SK-N-SH treated with all-trans-retinoic acid at 6 μM for 48 hours (cell line): Measurements from ENCODE around the gene CYP4V2.

Experiments used
- ATAC-seq: fragments of 200-7000 bp; cut with Tn5 transposase; 3 replicates; pipeline ENCODE4 v1.9.1; 2020; ENCODE audit warnings: mild to moderate bottlenecking, moderate library complexity
- ARNTL ChIP-seq: fragments of 450-650 bp; formaldehyde crosslinking; IDR thresholded peaks from 2 replicates; pipeline ENCODE4 v1.5.0; 2020; ENCODE audit warnings: low read depth, mild to moderate bottlenecking, moderate library complexity, borderline replicate concordance
- GLIS3 ChIP-seq: fragments of 250-450 bp; sonication (Bioruptor Pico); IDR thresholded peaks from 2 replicates; pipeline ENCODE4 v1.5.0; 2020; ENCODE audit warnings: mild to moderate bottlenecking, moderate library complexity
- ISL1 ChIP-seq: fragments of 250-450 bp; sonication (Bioruptor Pico); IDR thresholded peaks from 2 replicates; pipeline ENCODE4 v2.1.2; 2022; ENCODE audit warnings: mild to moderate bottlenecking, moderate library complexity
- OSR1 ChIP-seq: fragments of 250-450 bp; sonication (Bioruptor Pico); IDR thresholded peaks from 2 replicates; pipeline ENCODE4 v1.8.0; 2022; ENCODE audit warnings: moderate library complexity, mild to moderate bottlenecking, inconsistent platforms
- PATZ1 ChIP-seq: fragments of 250-450 bp; sonication (Bioruptor Pico); IDR thresholded peaks from 2 replicates; pipeline ENCODE4 v1.8.0; 2020; ENCODE audit warnings: mild to moderate bottlenecking, moderate library complexity, borderline replicate concordance
- PPARA ChIP-seq: fragments of 250-450 bp; sonication (Bioruptor Pico); IDR thresholded peaks from 2 replicates; pipeline ENCODE4 v1.5.0; 2020; ENCODE audit warnings: mild to moderate bottlenecking, borderline replicate concordance
- TCF4 ChIP-seq: fragments of 250-450 bp; sonication (Bioruptor Pico); IDR thresholded peaks from 2 replicates; pipeline ENCODE4 v1.8.0; 2021; ENCODE audit warnings: mild to moderate bottlenecking, moderate library complexity, borderline replicate concordance
- TOX ChIP-seq: fragments of 250-450 bp; sonication (Bioruptor Pico); IDR thresholded peaks from 2 replicates; pipeline ENCODE4 v1.8.0; 2021; ENCODE audit warnings: mild to moderate bottlenecking, moderate library complexity, borderline replicate concordance
- ZC3H10 ChIP-seq: fragments of 250-450 bp; sonication (Bioruptor Pico); IDR thresholded peaks from 2 replicates; pipeline ENCODE4 v1.5.1; 2021; ENCODE audit warnings: mild to moderate bottlenecking, moderate library complexity
- ZNF565 ChIP-seq: fragments of 450-650 bp; formaldehyde crosslinking; conservative IDR thresholded peaks from 2 replicates; pipeline ENCODE4 v1.5.0; 2020; ENCODE audit warnings: low read depth, mild to moderate bottlenecking, moderate library complexity
- ZNF70 ChIP-seq: fragments of 450-650 bp; formaldehyde crosslinking; IDR thresholded peaks from 2 replicates; pipeline ENCODE4 v1.5.0; 2020; ENCODE audit warnings: mild to moderate bottlenecking, moderate library complexity
- ZNF8 ChIP-seq: fragments of 450-650 bp; formaldehyde crosslinking; IDR thresholded peaks from 2 replicates; pipeline ENCODE4 v1.5.0; 2020; ENCODE audit warnings: mild to moderate bottlenecking, moderate library complexity
- TF ChIP-seq, protein P1 (sequence below): fragments of 250-450 bp; sonication (Bioruptor Pico); IDR thresholded peaks from 2 replicates; pipeline ENCODE4 v1.5.1; 2021; ENCODE audit warnings: mild to moderate bottlenecking, moderate library complexity
- TF ChIP-seq, protein P2 (sequence below): fragments of 250-450 bp; sonication (Bioruptor Pico); IDR thresholded peaks from 2 replicates; pipeline ENCODE4 v1.5.1; 2020; ENCODE audit warnings: low read depth, mild to moderate bottlenecking, moderate library complexity
- TF ChIP-seq, protein P3 (sequence below): fragments of 250-450 bp; sonication (Bioruptor Pico); IDR thresholded peaks from 2 replicates; pipeline ENCODE4 v1.5.0; 2020; ENCODE audit warnings: mild to moderate bottlenecking, moderate library complexity

Gene CYP4V2

GRCh38 chr4:186169333-186169944, 21.9 kb upstream of the CYP4V2 start (continued):
- TF ChIP-seq ZNF8 (CRISPR knock-in tag) (no peak), GLIS3 (no peak), ZNF565 (CRISPR knock-in tag) (no peak), PATZ1 (CRISPR knock-in tag) (no peak), ZNF70 (no peak), TCF4 (CRISPR knock-in tag) (no peak), OSR1 (CRISPR knock-in tag) (no peak)

DNA sequence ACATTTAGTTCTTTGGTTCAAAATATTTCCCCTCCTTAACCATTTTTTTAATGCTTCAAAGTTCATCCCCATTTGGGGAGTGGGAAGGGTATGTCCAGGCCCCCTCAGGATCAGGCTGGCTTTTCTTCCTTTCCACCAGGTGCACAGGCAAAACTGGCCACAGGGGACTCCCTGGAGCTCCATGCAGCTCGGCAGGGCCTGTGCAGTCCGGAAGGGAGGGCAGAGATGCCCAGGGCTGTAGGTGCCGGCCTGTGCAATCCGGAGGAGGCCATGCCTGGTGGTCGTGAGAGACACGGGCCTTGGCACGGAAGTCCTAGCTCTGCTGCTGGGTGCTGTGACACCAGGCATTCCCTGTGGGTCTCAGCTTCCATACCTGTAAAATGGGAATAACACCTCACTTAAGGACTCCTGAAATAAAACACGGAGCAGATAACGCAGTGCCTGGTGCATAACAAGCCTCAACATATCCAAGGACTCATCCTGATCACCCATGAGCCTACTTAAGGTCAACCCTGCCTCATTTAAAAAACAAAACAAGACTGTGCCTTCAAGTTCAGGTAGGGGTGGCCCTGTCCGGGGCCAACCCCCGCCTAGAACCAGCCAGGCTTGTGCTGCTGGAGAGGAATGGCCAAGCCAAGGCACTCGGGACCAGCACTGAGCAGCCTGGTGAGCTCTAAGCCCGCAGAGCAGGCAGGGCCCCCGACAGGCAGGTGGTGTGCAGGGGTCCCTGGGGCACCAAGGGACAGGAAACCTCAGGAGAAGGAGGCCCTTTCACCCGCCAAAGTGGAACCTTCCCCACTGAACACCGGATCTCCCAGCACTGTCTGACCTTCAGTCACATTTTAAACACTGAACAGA, 21.2 kb upstream of the CYP4V2 start:
- ATAC-seq = peak; percentile 49; the same call in 2 of the 3 replicates
- TF ChIP-seq, protein P1, sequence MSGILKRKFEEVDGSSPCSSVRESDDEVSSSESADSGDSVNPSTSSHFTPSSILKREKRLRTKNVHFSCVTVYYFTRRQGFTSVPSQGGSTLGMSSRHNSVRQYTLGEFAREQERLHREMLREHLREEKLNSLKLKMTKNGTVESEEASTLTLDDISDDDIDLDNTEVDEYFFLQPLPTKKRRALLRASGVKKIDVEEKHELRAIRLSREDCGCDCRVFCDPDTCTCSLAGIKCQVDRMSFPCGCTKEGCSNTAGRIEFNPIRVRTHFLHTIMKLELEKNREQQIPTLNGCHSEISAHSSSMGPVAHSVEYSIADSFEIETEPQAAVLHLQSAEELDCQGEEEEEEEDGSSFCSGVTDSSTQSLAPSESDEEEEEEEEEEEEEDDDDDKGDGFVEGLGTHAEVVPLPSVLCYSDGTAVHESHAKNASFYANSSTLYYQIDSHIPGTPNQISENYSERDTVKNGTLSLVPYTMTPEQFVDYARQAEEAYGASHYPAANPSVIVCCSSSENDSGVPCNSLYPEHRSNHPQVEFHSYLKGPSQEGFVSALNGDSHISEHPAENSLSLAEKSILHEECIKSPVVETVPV (CRISPR knock-in tag) = no peak
- TF ChIP-seq, protein P2, sequence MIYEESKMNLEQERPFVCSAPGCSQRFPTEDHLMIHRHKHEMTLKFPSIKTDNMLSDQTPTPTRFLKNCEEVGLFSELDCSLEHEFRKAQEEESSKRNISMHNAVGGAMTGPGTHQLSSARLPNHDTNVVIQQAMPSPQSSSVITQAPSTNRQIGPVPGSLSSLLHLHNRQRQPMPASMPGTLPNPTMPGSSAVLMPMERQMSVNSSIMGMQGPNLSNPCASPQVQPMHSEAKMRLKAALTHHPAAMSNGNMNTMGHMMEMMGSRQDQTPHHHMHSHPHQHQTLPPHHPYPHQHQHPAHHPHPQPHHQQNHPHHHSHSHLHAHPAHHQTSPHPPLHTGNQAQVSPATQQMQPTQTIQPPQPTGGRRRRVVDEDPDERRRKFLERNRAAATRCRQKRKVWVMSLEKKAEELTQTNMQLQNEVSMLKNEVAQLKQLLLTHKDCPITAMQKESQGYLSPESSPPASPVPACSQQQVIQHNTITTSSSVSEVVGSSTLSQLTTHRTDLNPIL (CRISPR knock-in tag) = no peak
- TF ChIP-seq TOX (CRISPR knock-in tag) = no peak
- no peak for TF ChIP-seq ZNF565 (CRISPR knock-in tag)
- TF ChIP-seq PPARA (CRISPR knock-in tag) = no peak
- TF ChIP-seq, protein P3, sequence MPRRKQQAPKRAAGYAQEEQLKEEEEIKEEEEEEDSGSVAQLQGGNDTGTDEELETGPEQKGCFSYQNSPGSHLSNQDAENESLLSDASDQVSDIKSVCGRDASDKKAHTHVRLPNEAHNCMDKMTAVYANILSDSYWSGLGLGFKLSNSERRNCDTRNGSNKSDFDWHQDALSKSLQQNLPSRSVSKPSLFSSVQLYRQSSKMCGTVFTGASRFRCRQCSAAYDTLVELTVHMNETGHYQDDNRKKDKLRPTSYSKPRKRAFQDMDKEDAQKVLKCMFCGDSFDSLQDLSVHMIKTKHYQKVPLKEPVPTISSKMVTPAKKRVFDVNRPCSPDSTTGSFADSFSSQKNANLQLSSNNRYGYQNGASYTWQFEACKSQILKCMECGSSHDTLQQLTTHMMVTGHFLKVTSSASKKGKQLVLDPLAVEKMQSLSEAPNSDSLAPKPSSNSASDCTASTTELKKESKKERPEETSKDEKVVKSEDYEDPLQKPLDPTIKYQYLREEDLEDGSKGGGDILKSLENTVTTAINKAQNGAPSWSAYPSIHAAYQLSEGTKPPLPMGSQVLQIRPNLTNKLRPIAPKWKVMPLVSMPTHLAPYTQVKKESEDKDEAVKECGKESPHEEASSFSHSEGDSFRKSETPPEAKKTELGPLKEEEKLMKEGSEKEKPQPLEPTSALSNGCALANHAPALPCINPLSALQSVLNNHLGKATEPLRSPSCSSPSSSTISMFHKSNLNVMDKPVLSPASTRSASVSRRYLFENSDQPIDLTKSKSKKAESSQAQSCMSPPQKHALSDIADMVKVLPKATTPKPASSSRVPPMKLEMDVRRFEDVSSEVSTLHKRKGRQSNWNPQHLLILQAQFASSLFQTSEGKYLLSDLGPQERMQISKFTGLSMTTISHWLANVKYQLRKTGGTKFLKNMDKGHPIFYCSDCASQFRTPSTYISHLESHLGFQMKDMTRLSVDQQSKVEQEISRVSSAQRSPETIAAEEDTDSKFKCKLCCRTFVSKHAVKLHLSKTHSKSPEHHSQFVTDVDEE = no peak

DNA sequence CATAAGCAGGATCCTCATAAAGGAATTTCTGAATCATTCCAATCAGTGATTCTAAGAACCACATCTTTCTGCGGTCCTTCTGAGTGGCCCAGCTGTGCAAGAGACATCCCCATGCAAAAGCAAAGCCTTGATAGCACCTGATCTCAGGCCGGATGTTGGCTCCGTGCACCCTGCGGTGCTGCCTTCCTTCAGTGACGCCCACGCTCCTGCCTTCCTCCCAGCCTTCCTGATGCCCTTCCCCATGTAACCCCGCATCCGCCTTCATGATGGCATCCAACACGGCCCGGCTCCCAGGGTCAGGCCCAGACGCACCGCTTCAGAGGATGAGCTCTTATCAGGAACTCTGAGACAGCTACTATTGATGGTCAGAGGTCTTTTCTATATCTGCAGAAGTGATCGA, 20.4 kb upstream of the CYP4V2 start:
- ATAC-seq = no peak
- TF ChIP-seq ISL1 (CRISPR knock-in tag) (no peak), GLIS3 (no peak), ZNF565 (CRISPR knock-in tag) (no peak), PATZ1 (CRISPR knock-in tag) (no peak), OSR1 (CRISPR knock-in tag) (no peak), TCF4 (CRISPR knock-in tag) (no peak), ZNF8 (CRISPR knock-in tag) (no peak), ZC3H10 (CRISPR knock-in tag) (no peak), PPARA (CRISPR knock-in tag) (no peak), ARNTL (CRISPR knock-in tag) (no peak)
- TF ChIP-seq, protein P3 = no peak
- TF ChIP-seq, protein P1 (CRISPR knock-in tag) = no peak
